ENCODE data around the gene TMEM250.

GRCh38 chr9:136080716-136081112 lies 38.0 kb downstream of the TMEM250 start:
- TF ChIP-seq SUZ12 (IDR thresholded peaks at IDR 0.05; ENCODE audit: extremely low read depth, insufficient read depth, insufficient read length) = no peak
- TF ChIP-seq YY1 (IDR thresholded peaks at IDR 0.05; ENCODE audit: insufficient read depth, insufficient read length) = no peak
- TF ChIP-seq ZNF274 (IDR thresholded peaks at IDR 0.05; ENCODE audit: low read depth, low read length) = no peak

Measured in NT2/D1 (cell line).